ENCODE measurements around the gene POC1A. TPM values are rescaled to one million over a fixed set of nuclear protein-coding genes. Genes with fewer than 3 reads are reported as not detected.

The POC1A gene
- total RNA-seq, 1 experiment from 2014 or later: 29.0 TPM

DNA sequence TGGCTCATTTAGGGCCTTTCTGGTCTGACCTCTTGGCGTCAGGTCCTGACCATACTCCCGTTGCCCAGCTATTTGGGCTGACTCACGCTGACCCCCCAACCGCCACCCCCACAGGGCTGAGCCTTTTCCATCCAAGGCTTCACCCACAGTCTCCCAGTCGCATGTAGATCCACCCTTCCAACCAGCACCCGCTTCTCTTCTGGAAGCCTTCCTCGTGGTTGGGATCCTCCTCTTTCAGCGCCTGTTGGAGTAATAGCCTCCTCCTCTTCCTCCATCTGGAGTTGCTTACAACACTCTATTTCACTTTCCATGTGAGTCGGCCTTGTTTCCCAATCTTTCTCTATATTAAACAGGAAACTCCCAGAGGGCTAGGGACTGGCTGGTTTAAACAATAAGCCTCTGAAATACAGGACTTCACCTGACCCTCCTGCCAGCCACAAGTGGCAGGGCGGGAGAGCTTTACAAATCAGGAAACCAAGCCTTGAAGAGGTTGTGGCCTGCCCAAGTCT is 41.7 kb upstream of the POC1A start:
- Histone ChIP-seq H3K23me2 (ENCODE audit: insufficient read length, low read depth, low read length, poor library complexity, severe bottlenecking) (peaks cover 7% of the 10 kb centered on the region), H2AK5ac (ENCODE audit: insufficient read length, low read length) (no peak overlapping the region), H4K5ac (ENCODE audit: insufficient read length, low read depth, low read length) (no peak overlapping the region), H2BK15ac (ENCODE audit: low read depth, low read length) (no peak overlapping the region), H3K14ac (ENCODE audit: insufficient read depth, low read length) (no peak overlapping the region), H2BK12ac (ENCODE audit: insufficient read length, low read depth, low read length) (no peak overlapping the region), H4K8ac (replicated peaks; ENCODE audit: insufficient read length, low read depth, low read length) (no peak overlapping the region), H3K79me2 (ENCODE audit: insufficient read depth, low read length) (no peaks in the 10 kb centered on the region), H3K9ac (ENCODE audit: extremely low read depth, insufficient read length, low read length) (no peak overlapping the region), H4K20me1 (ENCODE audit: control insufficient read depth, insufficient read depth, insufficient read length) (no peaks in the 10 kb centered on the region), H3K27ac (ENCODE audit: insufficient read length, low read depth, low read length) (no peak overlapping the region), H2BK20ac (ENCODE audit: low read depth, low read length, poor library complexity, severe bottlenecking) (no peak overlapping the region), H2BK5ac (ENCODE audit: insufficient read length, low read length) (no peak overlapping the region), H3K4me2 (ENCODE audit: insufficient read depth, insufficient read length, low read length) (no peak overlapping the region), H3K18ac (ENCODE audit: insufficient read length, low read depth, low read length) (no peak overlapping the region), H4K91ac (ENCODE audit: insufficient read length, low read depth, low read length) (no peak overlapping the region), H2AFZ (ENCODE audit: low read length) (no peak overlapping the region), H3K4ac (ENCODE audit: low read depth, low read length) (no peak overlapping the region), H3T11ph (ENCODE audit: low read length) (no peak overlapping the region), H3K79me1 (ENCODE audit: insufficient read depth, low read depth, low read length, poor library complexity, severe bottlenecking) (no peaks in the 10 kb centered on the region), H3K27me3 (ENCODE audit: insufficient read depth, low read length) (no peaks in the 10 kb centered on the region; the same call in 1 of the 2 replicates), H3K56ac (ENCODE audit: insufficient read length, low read depth, low read length) (no peak overlapping the region), H2BK120ac (ENCODE audit: low read depth, low read length, poor library complexity, severe bottlenecking) (no peak overlapping the region), H3K9me3 (ENCODE audit: control insufficient read depth, low read depth, low read length) (no peaks in the 10 kb centered on the region), H3K4me1 (ENCODE audit: insufficient read depth, low read length) (no peaks in the 10 kb centered on the region), H3K23ac (ENCODE audit: insufficient read length, low read depth, low read length) (no peak overlapping the region)
- TF ChIP-seq CTCF (conservative IDR thresholded peaks at IDR 0.05): no peak
- Mint-ChIP-seq H3K27ac (no peak overlapping the region), H3K4me1 (peaks cover 16 to 21% of the 10 kb centered on the region in 2 experiments), H3K27me3 (ENCODE audit: low read depth) (peaks cover 12% of the 10 kb centered on the region), H3K36me3 (ENCODE audit: insufficient read depth in 1 of 3, low read depth in 3 of 3) (peaks cover 5 to 18% (median 12%) of the 10 kb centered on the region in 3 experiments; a peak in 6 of 7 replicates), H3K9me3 (no peaks in the 10 kb centered on the region), H3K4me3 (no peak overlapping the region)
- DNase-seq: no peak
- WGBS (ENCODE audit: extremely low coverage, insufficient read length, low lambda C conversion rate): no CpG with 5 or more reads among the region's 10 CpGs

All from H9 (cell line).